Measurements from ENCODE around the gene F2RL2.

The F2RL2 gene

GRCh38 chr5:76652809-76653414 is 29.7 kb upstream of the F2RL2 start:
- H3K4me3 ChIP-seq (ENCODE audit: low read depth in 1 of 2, low read length in 2 of 2), result no peak overlapping the region
- H3K27me3 ChIP-seq (ENCODE audit: control insufficient read depth in 1 of 2, insufficient read depth in 2 of 2, low read length in 2 of 2), result no peaks in the 10 kb centered on the region
- H3K27ac ChIP-seq (ENCODE audit: low read depth, low read length), result no peak overlapping the region
- no peaks in the 10 kb centered on the region for H3K36me3 ChIP-seq (ENCODE audit: insufficient read depth, low read length)
- H3K9me3 ChIP-seq (ENCODE audit: low read length), result no peaks in the 10 kb centered on the region
- H3K9ac ChIP-seq (ENCODE audit: low read length), result no peak overlapping the region
- no peaks in the 10 kb centered on the region for H3K4me1 ChIP-seq (ENCODE audit: insufficient read depth, low read length)

GRCh38 chr5:76649140-76649539 is 25.9 kb upstream of the F2RL2 start:
- Histone ChIP-seq H3K9ac (ENCODE audit: low read length) (no peak overlapping the region), H3K36me3 (ENCODE audit: insufficient read depth, low read length) (no peaks in the 10 kb centered on the region), H3K27ac (ENCODE audit: low read depth, low read length) (no peak overlapping the region), H3K27me3 (ENCODE audit: control insufficient read depth in 1 of 2, insufficient read depth in 2 of 2, low read length in 2 of 2) (no peaks in the 10 kb centered on the region), H3K4me1 (ENCODE audit: insufficient read depth, low read length) (no peaks in the 10 kb centered on the region), H3K9me3 (ENCODE audit: low read length) (no peaks in the 10 kb centered on the region), H3K4me3 (ENCODE audit: low read depth in 1 of 2, low read length in 2 of 2) (no peak overlapping the region)

- Histone ChIP-seq H3K27ac (ENCODE audit: low read depth, low read length) (no peak overlapping the region), H3K36me3 (ENCODE audit: insufficient read depth, low read length) (no peaks in the 10 kb centered on the region), H3K9ac (ENCODE audit: low read length) (no peak overlapping the region), H3K9me3 (ENCODE audit: low read length) (no peaks in the 10 kb centered on the region), H3K4me1 (ENCODE audit: insufficient read depth, low read length) (no peaks in the 10 kb centered on the region), H3K4me3 (ENCODE audit: low read depth in 1 of 2, low read length in 2 of 2) (no peak overlapping the region), H3K27me3 (ENCODE audit: control insufficient read depth in 1 of 2, insufficient read depth in 2 of 2, low read length in 2 of 2) (no peaks in the 10 kb centered on the region)
Measured at GRCh38 chr5:76643371-76643770, 20.2 kb upstream of the F2RL2 start.

- H3K27ac ChIP-seq (ENCODE audit: low read depth, low read length), result no peak overlapping the region
- H3K9me3 ChIP-seq (ENCODE audit: low read length), result no peaks in the 10 kb centered on the region
- no peaks in the 10 kb centered on the region for H3K36me3 ChIP-seq (ENCODE audit: insufficient read depth, low read length)
- no peak overlapping the region for H3K4me3 ChIP-seq (ENCODE audit: low read depth in 1 of 2, low read length in 2 of 2)
- no peaks in the 10 kb centered on the region for H3K27me3 ChIP-seq (ENCODE audit: control insufficient read depth in 1 of 2, insufficient read depth in 2 of 2, low read length in 2 of 2)
- H3K9ac ChIP-seq (ENCODE audit: low read length), result no peak overlapping the region
- H3K4me1 ChIP-seq (ENCODE audit: insufficient read depth, low read length), result no peaks in the 10 kb centered on the region
Measured at GRCh38 chr5:76642390-76643040, 19.3 kb upstream of the F2RL2 start.

- no peak overlapping the region for H3K27ac ChIP-seq (ENCODE audit: low read depth, low read length)
- no peaks in the 10 kb centered on the region for H3K4me1 ChIP-seq (ENCODE audit: insufficient read depth, low read length)
- no peaks in the 10 kb centered on the region for H3K36me3 ChIP-seq (ENCODE audit: insufficient read depth, low read length)
- no peaks in the 10 kb centered on the region for H3K9me3 ChIP-seq (ENCODE audit: low read length)
- H3K4me3 ChIP-seq (ENCODE audit: low read depth in 1 of 2, low read length in 2 of 2), result no peak overlapping the region
- no peak overlapping the region for H3K9ac ChIP-seq (ENCODE audit: low read length)
- H3K27me3 ChIP-seq (ENCODE audit: control insufficient read depth in 1 of 2, insufficient read depth in 2 of 2, low read length in 2 of 2), result no peaks in the 10 kb centered on the region
Measured at GRCh38 chr5:76641514-76642120, 18.4 kb upstream of the F2RL2 start.

- no peaks in the 10 kb centered on the region for H3K36me3 ChIP-seq (ENCODE audit: insufficient read depth, low read length)
- H3K9ac ChIP-seq (ENCODE audit: low read length), result no peak overlapping the region
- no peaks in the 10 kb centered on the region for H3K9me3 ChIP-seq (ENCODE audit: low read length)
- no peaks in the 10 kb centered on the region for H3K4me1 ChIP-seq (ENCODE audit: insufficient read depth, low read length)
- H3K27ac ChIP-seq (ENCODE audit: low read depth, low read length), result no peak overlapping the region
- H3K4me3 ChIP-seq (ENCODE audit: low read depth in 1 of 2, low read length in 2 of 2), result no peak overlapping the region
- H3K27me3 ChIP-seq (ENCODE audit: control insufficient read depth in 1 of 2, insufficient read depth in 2 of 2, low read length in 2 of 2), result no peaks in the 10 kb centered on the region
Measured at GRCh38 chr5:76638479-76638878, 15.3 kb upstream of the F2RL2 start.

GRCh38 chr5:76637490-76637889 is 14.3 kb upstream of the F2RL2 start:
- Histone ChIP-seq H3K4me1 (ENCODE audit: insufficient read depth, low read length) (no peaks in the 10 kb centered on the region), H3K36me3 (ENCODE audit: insufficient read depth, low read length) (no peaks in the 10 kb centered on the region), H3K4me3 (ENCODE audit: low read depth in 1 of 2, low read length in 2 of 2) (no peak overlapping the region), H3K27ac (ENCODE audit: low read depth, low read length) (no peak overlapping the region), H3K9ac (ENCODE audit: low read length) (no peak overlapping the region), H3K9me3 (ENCODE audit: low read length) (no peaks in the 10 kb centered on the region), H3K27me3 (ENCODE audit: control insufficient read depth in 1 of 2, insufficient read depth in 2 of 2, low read length in 2 of 2) (no peaks in the 10 kb centered on the region)

GRCh38 chr5:76634661-76635060 is 11.5 kb upstream of the F2RL2 start:
- H3K27me3 ChIP-seq (ENCODE audit: control insufficient read depth in 1 of 2, insufficient read depth in 2 of 2, low read length in 2 of 2), result no peaks in the 10 kb centered on the region

GRCh38 chr5:76626738-76627137 is 3.5 kb upstream of the F2RL2 start:
- Histone ChIP-seq H3K9me3 (ENCODE audit: low read length) (no peaks in the 10 kb centered on the region), H3K36me3 (ENCODE audit: insufficient read depth, low read length) (no peaks in the 10 kb centered on the region), H3K4me3 (ENCODE audit: low read depth in 1 of 2, low read length in 2 of 2) (no peak overlapping the region), H3K27me3 (ENCODE audit: control insufficient read depth in 1 of 2, insufficient read depth in 2 of 2, low read length in 2 of 2) (no peaks in the 10 kb centered on the region), H3K27ac (ENCODE audit: low read depth, low read length) (no peak overlapping the region), H3K4me1 (ENCODE audit: insufficient read depth, low read length) (no peaks in the 10 kb centered on the region), H3K9ac (ENCODE audit: low read length) (no peak overlapping the region)

More at GRCh38 chr5:76634661-76635060, 11.5 kb upstream of the F2RL2 start:
- Histone ChIP-seq H3K4me1 (ENCODE audit: insufficient read depth, low read length) (no peaks in the 10 kb centered on the region), H3K36me3 (ENCODE audit: insufficient read depth, low read length) (no peaks in the 10 kb centered on the region), H3K9ac (ENCODE audit: low read length) (no peak overlapping the region), H3K27ac (ENCODE audit: low read depth, low read length) (no peak overlapping the region), H3K9me3 (ENCODE audit: low read length) (no peaks in the 10 kb centered on the region), H3K4me3 (ENCODE audit: low read depth in 1 of 2, low read length in 2 of 2) (no peak overlapping the region)

- Histone ChIP-seq H3K27ac (ENCODE audit: low read depth, low read length) (no peak overlapping the region), H3K9me3 (ENCODE audit: low read length) (no peaks in the 10 kb centered on the region), H3K4me1 (ENCODE audit: insufficient read depth, low read length) (no peaks in the 10 kb centered on the region), H3K36me3 (ENCODE audit: insufficient read depth, low read length) (no peaks in the 10 kb centered on the region), H3K9ac (ENCODE audit: low read length) (no peak overlapping the region), H3K4me3 (ENCODE audit: low read depth in 1 of 2, low read length in 2 of 2) (no peak overlapping the region), H3K27me3 (ENCODE audit: control insufficient read depth in 1 of 2, insufficient read depth in 2 of 2, low read length in 2 of 2) (no peaks in the 10 kb centered on the region)
Measured at GRCh38 chr5:76625087-76625815, 2.0 kb upstream of the F2RL2 start.

- Histone ChIP-seq H3K36me3 (ENCODE audit: insufficient read depth, low read length) (no peaks in the 10 kb centered on the region), H3K9ac (ENCODE audit: low read length) (no peak overlapping the region), H3K4me3 (ENCODE audit: low read depth in 1 of 2, low read length in 2 of 2) (no peak overlapping the region), H3K4me1 (ENCODE audit: insufficient read depth, low read length) (no peaks in the 10 kb centered on the region), H3K9me3 (ENCODE audit: low read length) (no peaks in the 10 kb centered on the region), H3K27me3 (ENCODE audit: control insufficient read depth in 1 of 2, insufficient read depth in 2 of 2, low read length in 2 of 2) (no peaks in the 10 kb centered on the region), H3K27ac (ENCODE audit: low read depth, low read length) (no peak overlapping the region)
Measured at GRCh38 chr5:76622076-76622475, 1.1 kb downstream of the F2RL2 start.

Measured in muscle layer of colon (tissue), 2 donors.